Parathyroid adenoma (tissue), 2 donors: ENCODE data around the gene NT5DC3.

ENCODE experiments used
- H2AFZ ChIP-seq: fragments of 300-600 bp; sonication (generic); one replicate; pipeline ENCODE4 v1.7.0; 2017; ENCODE audit warnings: antibody characterized with exemption, mild to moderate bottlenecking
- H3K27ac ChIP-seq: fragments of 300-600 bp; sonication (generic); one replicate; pipeline ENCODE4 v1.7.0; 2017
- H3K27me3 ChIP-seq: fragments of 300-600 bp; sonication (generic); one replicate; pipeline ENCODE4 v1.7.0; 2017; ENCODE audit warnings: low read length; ENCODE audit not compliant: control insufficient read depth, insufficient read depth
- H3K36me3 ChIP-seq: fragments of 300-600 bp; sonication (generic); one replicate; pipeline ENCODE4 v1.7.0; 2017; ENCODE audit warnings: low read length; ENCODE audit not compliant: control insufficient read depth, insufficient read depth
- H3K4me1 ChIP-seq: fragments of 300-600 bp; sonication (generic); one replicate; pipeline ENCODE4 v1.7.0; 2017; ENCODE audit warnings: control low read depth
- H3K4me2 ChIP-seq: fragments of 300-600 bp; sonication (generic); one replicate; pipeline ENCODE4 v1.7.0; 2017; ENCODE audit warnings: low read length
- H3K4me3 ChIP-seq: fragments of 300-600 bp; sonication (generic); one replicate; pipeline ENCODE4 v1.7.0; 2017; ENCODE audit warnings: low read depth, low read length
- H3K79me2 ChIP-seq: fragments of 300-600 bp; sonication (generic); one replicate; pipeline ENCODE4 v1.7.0; 2017; ENCODE audit warnings: control low read depth
- H3K9ac ChIP-seq: fragments of 300-600 bp; sonication (generic); one replicate; pipeline ENCODE4 v1.7.0; 2017; ENCODE audit warnings: mild to moderate bottlenecking
- H3K9me3 ChIP-seq: fragments of 300-600 bp; sonication (generic); one replicate; pipeline ENCODE4 v1.7.0; 2017; ENCODE audit warnings: low read length; ENCODE audit not compliant: control insufficient read depth
- CTCF ChIP-seq: fragments of 300-600 bp; sonication (generic); IDR thresholded peaks from one replicate; pipeline ENCODE4 v1.7.0; 2017; ENCODE audit warnings: antibody characterized with exemption, mild to moderate bottlenecking
- donor health status: primary hyperparathyroidism.

Gene NT5DC3

GRCh38 chr12:103731539-103731938 is 109.5 kb downstream of the NT5DC3 start:
- Histone ChIP-seq H3K9ac (no peak overlapping the region), H3K4me2 (no peak overlapping the region), H3K27ac (no peak overlapping the region), H3K4me3 (no peak overlapping the region), H3K79me2 (no peaks in the 10 kb centered on the region), H3K9me3 (no peaks in the 10 kb centered on the region), H3K27me3 (no peaks in the 10 kb centered on the region), H3K36me3 (no peaks in the 10 kb centered on the region), H2AFZ (no peak overlapping the region), H3K4me1 (no peaks in the 10 kb centered on the region)
- TF ChIP-seq CTCF, result no peak

- Histone ChIP-seq H3K4me2 (no peak overlapping the region), H3K9me3 (no peaks in the 10 kb centered on the region), H3K4me3 (no peak overlapping the region), H3K9ac (no peak overlapping the region), H3K79me2 (no peaks in the 10 kb centered on the region), H3K27ac (no peak overlapping the region), H3K36me3 (no peaks in the 10 kb centered on the region), H2AFZ (no peak overlapping the region), H3K27me3 (no peaks in the 10 kb centered on the region), H3K4me1 (no peaks in the 10 kb centered on the region)
- no peak for TF ChIP-seq CTCF
Measured at GRCh38 chr12:103729499-103729898, 111.5 kb downstream of the NT5DC3 start.

GRCh38 chr12:103728323-103728722 is 112.7 kb downstream of the NT5DC3 start:
- Histone ChIP-seq H3K27me3 (no peaks in the 10 kb centered on the region), H3K4me3 (no peak overlapping the region), H3K4me1 (no peaks in the 10 kb centered on the region), H3K27ac (no peak overlapping the region), H3K9me3 (no peaks in the 10 kb centered on the region), H2AFZ (no peak overlapping the region), H3K9ac (no peak overlapping the region), H3K4me2 (no peak overlapping the region), H3K79me2 (no peaks in the 10 kb centered on the region), H3K36me3 (no peaks in the 10 kb centered on the region)
- no peak for TF ChIP-seq CTCF

GRCh38 chr12:103727638-103728037 is 113.4 kb downstream of the NT5DC3 start:
- Histone ChIP-seq H3K9me3 (no peaks in the 10 kb centered on the region), H3K79me2 (no peaks in the 10 kb centered on the region), H2AFZ (no peak overlapping the region), H3K36me3 (no peaks in the 10 kb centered on the region), H3K27me3 (no peaks in the 10 kb centered on the region), H3K4me3 (no peak overlapping the region), H3K27ac (no peak overlapping the region), H3K9ac (no peak overlapping the region), H3K4me1 (no peaks in the 10 kb centered on the region), H3K4me2 (no peak overlapping the region)
- TF ChIP-seq CTCF, result no peak

GRCh38 chr12:103725398-103725797 is 115.6 kb downstream of the NT5DC3 start:
- Histone ChIP-seq H3K27me3 (no peaks in the 10 kb centered on the region), H3K9ac (no peak overlapping the region), H3K36me3 (no peaks in the 10 kb centered on the region)

More at GRCh38 chr12:103725398-103725797, 115.6 kb downstream of the NT5DC3 start:
- no peaks in the 10 kb centered on the region for H3K9me3 ChIP-seq
- no peak overlapping the region for H3K4me3 ChIP-seq
- H3K79me2 ChIP-seq, result no peaks in the 10 kb centered on the region
- no peak overlapping the region for H3K27ac ChIP-seq
- TF ChIP-seq CTCF, result no peak
- no peaks in the 10 kb centered on the region for H3K4me1 ChIP-seq
- no peak overlapping the region for H3K4me2 ChIP-seq
- H2AFZ ChIP-seq, result no peak overlapping the region
